IPS-NIHi7 (cell line): ENCODE measurements around the gene NDUFS6.
"Not testable (repeated sequence)": the region's sequence is repeated elsewhere in the genome, so short reads cannot be mapped to it uniquely, and the experiment has no call there.

Experiments used
- DNase-seq: peaks from one replicate; pipeline ENCODE4 v3.0.0; 2012; ENCODE audit warnings: mixed read lengths; ENCODE audit errors: extremely low spot score

NDUFS6 gene

DNA sequence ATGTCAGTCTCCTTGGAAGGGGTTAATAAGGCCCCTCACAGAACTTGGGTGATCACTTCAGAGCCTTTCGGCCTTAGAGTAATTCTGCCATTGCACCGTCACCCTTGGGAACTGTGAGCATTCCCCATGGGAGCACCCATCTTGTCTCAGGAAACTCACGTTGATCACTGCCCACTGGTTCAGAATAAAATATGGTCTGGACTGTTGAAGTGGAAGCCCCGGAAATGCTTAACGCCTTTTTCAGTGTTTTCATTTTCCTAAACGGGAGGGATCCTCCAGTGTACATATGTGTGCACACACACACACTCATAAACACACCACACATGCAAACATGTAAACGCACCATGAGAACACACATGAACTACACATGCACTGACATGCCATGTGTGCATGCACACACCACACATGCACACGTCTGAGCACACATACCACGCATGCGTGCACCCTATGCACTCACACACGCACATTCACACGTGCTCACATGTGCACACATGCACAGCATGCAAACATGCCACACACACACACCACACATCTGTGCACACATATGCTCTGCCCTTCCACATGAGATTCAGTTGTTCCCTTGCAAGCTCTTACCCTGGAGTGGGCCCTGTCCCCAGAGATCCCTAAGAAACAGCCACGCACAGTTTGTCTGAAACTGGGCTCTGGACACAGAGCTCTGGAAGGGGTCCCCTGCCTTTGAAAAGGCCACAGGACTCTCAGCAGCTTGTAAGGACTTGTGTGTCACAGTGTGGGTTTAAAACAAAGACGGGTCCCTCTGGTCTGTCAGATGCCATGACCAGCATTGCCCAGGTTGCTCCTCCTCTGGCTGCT, 18.6 kb upstream of the NDUFS6 start:
- DNase-seq = no peak

DNA sequence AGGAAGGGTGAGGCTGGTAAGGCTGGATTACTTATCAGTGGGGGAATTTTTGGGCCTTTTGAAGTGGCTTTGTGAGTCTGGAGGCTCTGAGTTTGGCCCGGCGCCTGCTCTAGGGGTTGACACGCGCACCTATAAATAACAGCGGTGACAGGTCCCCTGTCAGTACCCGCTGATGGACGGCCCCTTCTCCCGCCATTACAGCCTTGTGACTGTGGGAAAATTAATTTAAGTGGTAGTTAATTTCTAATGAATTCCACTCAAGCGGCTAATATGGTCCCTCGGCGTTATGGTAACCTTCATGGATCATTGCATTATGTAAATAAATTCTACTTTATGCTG, 18.0 kb upstream of the NDUFS6 start:
- DNase-seq = no peak

DNA sequence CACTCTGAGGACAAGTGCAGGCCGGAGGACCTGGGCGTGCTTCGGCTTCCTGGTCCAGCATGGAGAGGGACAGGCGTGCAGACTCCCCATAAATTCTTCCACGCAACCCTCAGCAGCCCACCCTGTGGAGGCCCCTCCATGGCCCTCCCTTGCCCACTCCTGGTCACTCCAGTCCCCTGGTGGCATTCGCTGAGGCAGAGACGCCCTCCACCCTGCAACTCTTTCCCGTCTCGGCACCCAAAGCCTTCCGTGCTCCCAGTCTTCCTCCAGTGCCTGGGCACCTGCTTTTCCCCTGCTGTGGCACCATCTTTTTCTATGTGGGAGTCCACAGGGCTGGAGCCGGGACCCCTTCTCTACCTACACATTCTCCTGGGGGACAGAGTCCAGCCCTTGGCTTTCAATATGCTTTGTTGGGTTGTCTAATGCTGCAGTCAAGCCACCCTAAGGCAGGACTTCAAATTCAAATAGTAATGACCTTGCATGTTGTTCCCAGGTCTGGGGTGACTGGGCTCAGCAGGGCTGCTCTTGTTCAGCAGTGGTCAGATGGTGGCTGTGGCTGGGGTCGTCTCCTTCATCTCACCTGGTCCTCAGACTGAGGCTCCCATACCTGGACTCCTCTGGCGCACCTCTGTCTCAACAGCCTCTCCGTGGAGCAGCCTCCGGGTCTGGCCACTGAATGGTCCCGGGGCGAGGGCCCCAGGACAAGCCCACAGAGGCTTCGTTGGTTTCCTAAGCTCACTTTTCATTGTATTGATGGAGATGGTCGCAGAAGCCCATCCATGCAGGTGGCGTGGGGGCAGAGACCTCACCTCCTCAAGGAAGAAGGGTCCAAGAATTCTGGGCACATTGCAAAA, 16.8 kb upstream of the NDUFS6 start:
- no peak for DNase-seq

DNA sequence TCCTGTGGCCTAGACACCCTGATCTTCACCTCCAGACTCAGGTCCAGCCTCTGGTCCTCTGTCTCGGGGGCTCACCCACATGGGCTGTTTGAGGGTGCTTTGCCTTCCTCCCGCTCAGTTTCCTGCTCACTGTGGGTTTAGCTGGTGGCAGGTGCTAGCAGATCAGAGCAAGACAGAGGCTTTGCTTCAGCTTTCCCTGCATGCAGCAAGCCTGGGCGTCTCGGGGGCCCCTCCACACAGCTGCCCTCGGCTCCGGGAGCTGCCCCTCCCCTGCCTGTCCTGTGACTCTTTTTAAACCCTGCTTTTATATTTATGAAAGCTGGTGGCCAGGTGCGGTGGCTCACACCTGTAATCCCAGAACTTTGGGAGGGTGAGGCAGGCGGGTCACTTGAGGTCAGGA, 16.1 kb upstream of the NDUFS6 start:
- no peak for DNase-seq

DNA sequence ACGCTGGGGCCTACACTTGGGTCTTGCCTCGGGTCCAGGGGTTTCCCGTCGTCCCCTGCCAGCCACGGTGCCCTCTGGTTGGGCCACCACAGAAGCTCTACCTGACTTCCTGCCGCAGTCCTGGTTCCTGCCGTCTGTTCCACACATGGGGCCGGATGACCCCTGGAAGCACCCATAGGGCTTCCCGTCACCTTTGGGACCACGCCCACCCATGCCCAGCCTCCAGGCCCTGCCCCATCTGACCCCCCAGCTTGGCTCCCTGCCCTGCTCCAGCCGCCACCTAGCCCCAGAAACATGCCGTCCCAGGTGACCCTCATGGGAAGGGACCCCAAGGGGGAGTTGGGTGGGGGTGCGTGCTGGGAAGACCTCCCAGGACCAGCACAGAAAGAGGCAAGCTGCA, 15.2 kb upstream of the NDUFS6 start:
- DNase-seq = no peak

DNA sequence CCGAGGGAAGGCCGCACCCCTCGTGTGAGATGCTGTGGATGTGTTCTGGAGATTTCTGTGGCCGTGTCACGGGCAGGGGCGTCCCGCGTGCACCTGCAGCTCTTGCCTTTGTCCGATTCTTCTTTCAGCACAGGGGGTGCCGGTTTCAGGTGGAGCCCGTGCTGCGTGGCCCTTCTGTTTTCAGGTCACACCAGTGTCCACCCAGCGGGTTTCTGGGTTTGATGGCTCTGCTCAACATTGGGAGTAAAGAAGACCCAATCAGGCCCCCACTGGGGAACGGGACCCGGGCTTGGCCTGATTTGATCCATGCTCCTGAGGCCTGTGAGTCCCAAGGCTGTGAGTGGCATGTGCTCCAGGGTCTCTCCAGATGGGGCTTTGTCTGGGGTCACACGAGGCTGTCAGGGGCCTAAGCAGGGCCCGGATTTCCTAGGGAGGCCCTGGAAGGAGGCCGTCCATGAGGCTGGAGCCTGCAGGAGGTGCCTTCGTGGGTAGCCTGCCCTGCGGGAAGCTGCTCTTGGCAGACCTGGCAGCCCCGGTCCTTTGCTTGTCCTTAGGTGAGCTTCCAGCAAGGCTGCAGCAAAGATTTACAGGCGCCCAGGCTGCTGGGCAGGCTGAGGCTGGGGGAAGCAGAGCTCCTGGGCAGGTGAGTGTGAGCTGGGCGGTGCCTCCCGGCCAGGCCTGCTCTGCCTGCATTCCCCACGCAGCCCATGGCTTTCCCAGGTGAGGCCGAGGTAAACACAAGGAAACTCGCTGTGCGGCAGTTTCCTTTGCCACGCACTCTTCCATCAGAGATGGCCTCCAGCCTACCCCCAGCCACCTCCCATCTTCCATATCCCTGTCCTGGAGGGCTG, 14.4 kb upstream of the NDUFS6 start:
- no peak for DNase-seq

DNA sequence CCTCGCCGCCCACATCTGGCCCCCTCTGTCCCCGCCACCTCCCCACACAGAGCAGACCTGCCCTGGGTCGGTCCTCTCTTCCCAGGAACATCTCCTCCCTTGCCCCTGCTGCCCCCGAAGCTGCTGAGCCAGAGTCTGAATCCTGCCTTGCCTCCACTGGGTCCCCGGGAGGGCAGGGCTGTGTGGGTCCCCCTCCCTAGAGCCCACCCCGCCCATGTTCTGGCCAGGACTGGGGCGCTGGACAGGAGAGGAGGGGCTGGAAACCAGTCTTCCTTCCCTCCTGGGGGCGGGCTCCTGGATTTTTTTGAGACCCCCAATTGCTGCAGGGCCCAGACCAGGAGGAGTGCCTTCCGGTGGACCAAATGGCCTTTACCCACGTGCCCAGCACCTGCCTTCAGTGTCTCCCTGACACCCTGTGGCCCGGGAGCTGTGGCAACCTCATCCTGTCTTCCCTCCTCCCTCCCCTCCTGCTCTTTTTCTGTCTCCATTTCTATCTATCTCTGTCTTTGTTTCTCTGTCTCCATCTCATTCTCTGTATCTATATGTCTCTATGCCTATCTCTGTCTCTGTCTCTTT, 13.6 kb upstream of the NDUFS6 start:
- no peak for DNase-seq

DNA sequence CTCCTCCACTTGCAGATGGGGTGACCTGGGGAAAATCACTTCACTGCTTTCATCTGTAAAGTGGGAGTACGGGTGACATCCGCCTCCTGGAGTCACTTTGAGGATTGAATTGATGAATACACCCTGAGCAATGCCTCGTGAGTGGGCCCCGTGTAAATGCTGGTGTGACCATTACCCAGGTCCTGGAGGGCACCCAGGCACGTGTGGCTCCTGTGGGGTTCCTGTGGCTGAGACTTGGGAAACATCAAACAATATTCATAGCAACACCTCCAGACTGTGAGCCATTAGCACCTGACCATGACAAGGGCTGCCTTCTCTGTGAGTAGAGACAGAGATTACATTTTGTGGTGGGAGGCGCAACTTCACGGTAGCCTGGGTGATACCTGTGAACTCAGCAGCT, 13.0 kb upstream of the NDUFS6 start:
- no peak for DNase-seq

DNA sequence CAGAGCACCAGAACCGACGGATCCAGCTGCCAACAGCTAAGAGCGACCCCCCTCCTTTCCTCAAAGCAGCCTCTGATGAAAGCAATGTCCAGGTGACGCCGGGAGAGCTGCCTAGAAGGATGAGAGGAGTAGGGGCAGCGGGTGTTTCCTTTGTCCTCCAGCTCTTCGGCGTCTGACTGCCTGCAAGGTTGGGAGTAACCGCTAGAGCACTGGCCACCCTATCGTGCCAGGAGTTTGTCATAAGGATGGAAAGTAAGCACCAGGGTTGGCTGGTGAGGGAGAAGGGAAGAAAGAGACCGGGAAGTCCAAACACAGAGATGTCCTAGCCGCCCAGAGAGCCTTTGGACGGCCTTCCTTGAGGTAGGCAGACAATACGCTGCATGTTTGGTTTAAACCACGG, 12.4 kb upstream of the NDUFS6 start:
- no peak for DNase-seq

DNA sequence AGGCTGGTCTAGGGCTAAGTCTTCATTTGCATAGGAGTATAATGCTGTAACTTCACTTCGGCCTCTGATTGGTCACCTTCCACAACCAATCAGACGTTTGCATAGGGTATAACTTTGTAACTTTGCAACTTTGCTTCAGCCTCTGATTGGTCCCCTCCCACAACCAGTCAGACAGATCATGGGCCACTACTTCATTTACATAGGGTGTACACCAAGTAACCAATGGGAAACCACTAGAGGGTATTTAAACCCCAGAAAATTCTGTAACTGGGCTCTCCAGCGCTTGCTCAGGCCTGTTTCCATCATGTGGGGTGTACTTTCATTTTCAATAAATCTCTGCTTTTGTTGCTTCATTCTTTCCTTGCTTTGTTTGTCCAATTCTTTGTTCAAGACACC, 11.8 kb upstream of the NDUFS6 start:
- not testable (repeated sequence) for DNase-seq

DNA sequence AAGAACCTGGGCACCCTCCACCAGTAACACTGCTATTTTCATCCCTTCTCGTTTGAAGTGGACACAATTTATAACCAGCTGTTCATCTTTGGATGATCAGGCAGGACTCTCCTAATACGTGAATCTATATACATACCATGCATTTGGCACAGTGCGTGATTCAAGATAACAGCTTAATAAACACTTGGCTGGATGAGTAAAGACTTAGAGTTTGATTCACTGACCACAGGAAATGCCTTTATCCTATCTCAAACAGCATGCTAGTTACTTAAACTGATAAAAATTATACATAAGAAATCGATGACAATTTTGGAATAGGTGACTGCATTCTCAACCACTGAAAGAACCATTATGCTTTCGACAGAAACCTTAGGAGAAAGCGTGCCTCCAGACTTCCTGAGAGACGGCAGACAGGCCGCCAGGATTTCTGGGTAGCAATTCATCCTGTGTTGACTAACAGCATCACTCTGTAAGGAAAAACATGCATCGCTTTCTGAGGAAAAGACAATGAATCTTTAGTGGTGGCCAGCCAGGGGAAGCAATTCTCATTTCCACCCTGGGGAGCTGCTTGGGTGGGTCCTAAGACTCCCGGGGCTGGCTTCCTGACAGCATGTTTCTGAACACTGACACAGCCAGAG, 11.3 kb upstream of the NDUFS6 start:
- no peak for DNase-seq

DNA sequence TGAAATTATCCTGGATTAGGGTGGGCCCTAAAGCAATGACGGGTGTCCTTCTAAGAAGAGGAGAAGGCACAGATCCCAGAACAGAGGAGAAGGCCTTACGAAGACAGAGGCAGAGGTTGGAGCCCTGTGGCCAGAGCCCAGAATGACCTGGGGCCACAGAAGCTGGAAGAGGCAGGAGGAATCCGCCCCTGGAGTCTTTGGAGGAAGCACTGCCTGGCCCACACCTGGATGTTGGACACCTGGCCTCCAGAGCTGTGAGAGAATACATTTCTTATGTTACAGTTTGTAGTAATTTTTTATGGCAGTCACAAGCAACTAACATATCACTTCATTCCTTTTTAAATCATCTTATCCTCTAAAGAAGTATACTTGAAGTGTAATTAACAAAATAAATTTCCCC, 10.0 kb upstream of the NDUFS6 start:
- DNase-seq = no peak

DNA sequence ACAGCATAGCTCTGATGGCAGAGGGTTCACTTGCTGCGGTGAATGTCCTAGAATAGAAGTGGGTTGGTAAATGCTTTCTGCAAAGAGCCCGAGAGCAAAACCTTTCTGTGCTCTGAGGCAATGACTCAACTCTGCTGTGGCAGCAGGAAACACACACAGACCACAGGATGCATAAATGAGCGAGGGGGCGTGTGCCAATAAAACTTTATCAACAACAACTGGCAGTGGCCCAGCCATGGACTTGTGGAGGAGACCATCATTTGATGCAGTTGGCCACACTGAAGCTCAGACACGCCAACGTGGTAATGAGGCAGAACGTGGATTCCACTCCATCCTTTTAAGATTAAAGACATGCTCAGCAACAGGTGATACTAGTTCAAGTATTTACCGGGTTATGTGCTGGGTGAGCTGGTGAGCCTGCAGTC, 8.4 kb upstream of the NDUFS6 start:
- no peak for DNase-seq

DNA sequence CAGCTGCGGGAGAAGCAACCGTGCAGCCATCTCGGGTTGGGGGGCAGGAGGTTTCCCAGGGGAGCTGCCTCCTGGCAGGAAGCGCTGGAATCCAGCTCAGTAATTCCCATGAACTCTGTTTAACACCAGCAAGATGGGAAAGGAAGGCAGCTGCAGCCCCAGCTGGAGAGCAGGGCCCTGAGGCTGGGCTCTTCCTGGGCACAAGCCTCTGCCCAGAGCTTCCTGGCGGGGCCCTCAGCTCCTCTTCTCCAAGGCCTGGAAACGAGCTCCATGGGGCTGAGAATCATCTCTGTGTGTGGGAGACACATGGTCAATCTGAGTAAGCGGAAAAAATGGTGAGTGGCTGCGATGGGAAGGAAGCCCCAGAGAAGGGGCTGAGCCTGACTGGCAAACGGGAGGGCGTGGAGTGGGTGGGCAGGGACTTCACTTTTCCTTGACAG, 7.9 kb upstream of the NDUFS6 start:
- DNase-seq = no peak

DNA sequence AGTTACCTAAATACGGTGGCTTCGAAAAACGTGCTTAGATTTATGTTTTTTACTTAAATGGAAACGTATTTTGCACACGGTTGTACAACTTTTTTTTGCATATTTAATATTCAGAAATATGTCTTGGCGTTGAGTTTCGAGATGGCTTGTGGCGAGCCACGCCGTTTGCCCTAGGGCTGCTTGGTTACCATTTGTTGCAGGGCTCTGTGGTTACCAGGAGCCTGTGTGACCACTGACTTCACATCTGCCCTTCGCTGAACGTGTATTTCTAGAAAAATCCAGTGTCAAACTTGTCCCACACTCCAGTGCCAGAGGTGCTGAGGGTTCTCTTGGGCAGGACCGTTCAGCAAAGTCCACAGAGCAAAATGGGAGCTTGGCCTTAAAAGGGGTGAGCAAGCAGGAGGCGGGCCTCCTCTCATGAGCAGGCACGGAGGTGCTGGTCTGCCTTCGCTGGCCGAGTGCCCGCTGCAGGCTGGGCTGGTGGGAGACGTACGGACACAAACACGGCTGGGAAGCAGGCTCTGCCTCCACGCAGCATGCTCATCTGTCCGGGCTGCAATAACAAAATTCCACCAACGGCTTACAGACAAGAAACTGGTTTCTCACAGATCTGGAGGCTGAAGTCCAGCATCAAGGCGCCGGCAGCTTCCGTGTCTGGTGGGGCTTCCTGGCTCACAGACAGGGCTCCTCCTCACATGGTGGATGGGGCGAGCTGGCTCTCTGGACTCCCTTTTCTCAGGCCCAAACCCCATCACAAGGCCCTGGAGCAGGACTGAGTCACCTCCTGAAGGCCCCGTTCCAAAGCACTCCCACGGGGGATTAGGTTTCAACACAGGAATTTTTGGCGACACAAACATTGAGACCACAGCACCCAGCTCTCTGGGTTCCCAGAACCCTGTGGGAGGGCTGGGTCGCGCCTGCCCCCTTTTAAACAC, 7.0 kb upstream of the NDUFS6 start:
- DNase-seq = no peak

DNA sequence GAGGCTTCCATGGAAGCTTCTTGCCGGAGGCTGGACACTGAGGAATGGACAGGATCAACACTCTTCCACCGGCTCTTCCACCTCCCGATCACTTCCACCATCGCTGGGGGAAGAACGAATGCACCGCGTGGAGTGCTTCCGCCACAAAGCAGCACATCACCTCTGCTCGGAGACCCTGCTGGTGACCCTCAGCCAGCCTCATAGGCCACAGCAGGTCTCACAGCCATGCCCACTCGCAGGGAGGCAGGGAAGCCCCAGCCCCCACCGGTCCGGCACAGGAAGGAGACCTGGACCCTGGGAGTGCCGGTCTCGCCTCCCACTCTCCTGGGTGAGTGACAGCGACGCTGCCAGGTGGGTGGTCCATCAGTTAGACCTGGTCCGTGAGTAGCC, 6.3 kb upstream of the NDUFS6 start:
- no peak for DNase-seq

DNA sequence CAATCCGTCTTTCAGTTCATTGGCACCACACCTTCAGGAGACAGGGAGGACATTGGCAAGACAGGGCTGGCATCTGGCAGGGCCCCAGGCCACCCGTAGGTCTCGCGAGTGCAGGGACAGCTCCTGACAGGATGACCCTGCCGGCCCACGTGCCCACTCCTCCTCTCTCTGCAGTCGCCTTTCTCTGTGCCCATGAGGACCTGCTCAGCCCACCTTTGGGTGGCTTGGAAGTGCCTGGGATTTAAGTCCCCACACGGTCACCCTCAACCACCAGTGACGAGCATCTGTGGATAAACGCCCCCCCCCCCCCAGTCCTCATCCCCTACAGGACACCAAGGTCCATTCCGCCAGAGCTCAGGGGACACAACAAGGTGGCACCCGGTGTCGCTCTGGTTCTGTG, 5.7 kb upstream of the NDUFS6 start:
- DNase-seq = no peak

DNA sequence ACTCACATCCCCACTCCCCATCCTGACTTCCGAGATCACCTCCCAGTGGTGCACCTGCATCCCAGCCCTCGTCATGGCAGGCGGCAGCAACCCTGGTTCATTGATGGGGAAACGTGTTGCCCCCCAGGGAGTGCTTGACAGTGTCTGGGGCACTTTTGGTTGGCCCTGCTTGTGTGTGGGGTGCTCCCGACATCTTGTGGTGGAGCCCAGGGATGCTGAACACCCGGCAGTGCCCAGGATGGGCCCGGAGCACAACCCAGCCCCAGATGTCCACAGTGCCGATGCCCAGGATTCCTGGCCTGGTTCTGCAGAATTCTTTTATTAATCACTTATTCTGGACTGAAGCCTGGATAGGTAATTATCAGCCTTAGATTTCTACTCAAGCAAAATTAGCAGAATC, 5.3 kb upstream of the NDUFS6 start:
- no peak for DNase-seq

DNA sequence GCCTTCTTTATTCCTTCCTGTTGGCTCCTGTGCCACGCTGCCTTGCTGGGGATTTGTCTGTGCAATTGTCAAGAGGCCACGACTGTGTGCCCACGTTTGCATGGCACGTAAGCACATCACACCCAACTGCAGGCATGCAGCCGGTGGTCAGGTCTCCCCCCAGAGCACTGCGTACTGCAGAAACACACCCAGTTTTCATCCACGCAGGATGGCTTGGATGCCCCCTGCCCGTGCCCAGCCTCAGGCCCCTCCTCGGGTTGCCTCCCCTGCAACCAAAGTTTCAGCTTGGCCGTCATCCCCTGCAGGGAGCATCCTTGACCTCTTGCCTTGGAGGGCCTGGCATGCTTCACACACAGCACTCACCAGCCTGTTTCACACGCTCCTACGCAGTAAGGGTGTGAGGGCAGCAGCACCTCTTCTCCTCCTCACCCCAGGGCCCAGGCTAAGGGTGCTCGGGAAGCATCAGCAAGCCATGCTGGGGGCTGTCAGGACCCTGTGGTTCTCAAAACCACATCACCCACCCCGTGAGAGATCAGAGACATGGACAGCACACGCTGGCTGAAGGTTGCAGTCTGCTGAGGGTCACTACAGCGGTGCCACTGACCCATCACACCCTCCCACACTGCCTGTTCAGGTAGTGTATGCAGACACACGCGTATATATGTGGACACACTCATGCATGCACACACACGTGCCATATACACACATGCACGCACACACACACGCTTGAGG, 4.7 kb upstream of the NDUFS6 start:
- DNase-seq = no peak
